Measurements from ENCODE around the gene NCBP1.

DNA sequence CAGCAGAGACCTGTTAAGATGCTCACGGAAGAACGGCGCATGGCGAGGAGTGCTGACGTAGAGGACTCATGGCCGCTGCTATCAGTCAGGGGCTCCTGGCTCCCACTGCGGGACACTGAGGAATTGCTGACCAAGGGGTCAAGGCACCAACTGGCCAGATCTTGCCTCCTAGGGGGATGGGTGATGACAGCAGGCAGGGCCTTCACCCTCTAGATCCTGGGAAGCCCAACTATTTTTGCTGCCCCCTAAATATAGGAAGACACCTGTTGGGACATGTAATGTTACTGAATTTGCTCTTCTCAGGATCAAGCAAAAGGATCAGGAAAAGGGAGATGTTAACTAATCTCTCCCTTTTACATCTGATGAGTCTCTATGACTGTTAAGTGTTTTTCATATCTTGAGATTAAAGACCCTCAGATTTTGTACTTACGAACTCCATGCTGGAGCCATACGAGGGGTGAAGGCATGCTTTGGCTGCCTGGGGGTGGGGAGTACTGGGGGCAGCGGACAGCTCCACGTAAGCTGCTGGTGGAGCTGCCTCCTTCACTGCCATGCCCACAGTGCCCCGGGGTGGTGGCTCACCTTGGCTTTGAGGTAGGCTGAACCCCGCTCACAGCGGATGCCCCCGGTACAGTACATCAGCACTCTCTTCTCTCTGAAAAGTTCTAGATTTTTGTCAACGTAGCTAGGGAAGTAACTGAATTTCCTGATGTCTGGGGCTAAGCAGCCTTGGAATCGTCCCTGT is 28.5 kb upstream of the NCBP1 start:
- TF ChIP-seq, protein P1, sequence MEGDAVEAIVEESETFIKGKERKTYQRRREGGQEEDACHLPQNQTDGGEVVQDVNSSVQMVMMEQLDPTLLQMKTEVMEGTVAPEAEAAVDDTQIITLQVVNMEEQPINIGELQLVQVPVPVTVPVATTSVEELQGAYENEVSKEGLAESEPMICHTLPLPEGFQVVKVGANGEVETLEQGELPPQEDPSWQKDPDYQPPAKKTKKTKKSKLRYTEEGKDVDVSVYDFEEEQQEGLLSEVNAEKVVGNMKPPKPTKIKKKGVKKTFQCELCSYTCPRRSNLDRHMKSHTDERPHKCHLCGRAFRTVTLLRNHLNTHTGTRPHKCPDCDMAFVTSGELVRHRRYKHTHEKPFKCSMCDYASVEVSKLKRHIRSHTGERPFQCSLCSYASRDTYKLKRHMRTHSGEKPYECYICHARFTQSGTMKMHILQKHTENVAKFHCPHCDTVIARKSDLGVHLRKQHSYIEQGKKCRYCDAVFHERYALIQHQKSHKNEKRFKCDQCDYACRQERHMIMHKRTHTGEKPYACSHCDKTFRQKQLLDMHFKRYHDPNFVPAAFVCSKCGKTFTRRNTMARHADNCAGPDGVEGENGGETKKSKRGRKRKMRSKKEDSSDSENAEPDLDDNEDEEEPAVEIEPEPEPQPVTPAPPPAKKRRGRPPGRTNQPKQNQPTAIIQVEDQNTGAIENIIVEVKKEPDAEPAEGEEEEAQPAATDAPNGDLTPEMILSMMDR (conservative IDR thresholded peaks at IDR 0.05; ENCODE audit: low read depth, low read length), result no peak
- TF ChIP-seq EZH2 (IDR thresholded peaks at IDR 0.05; ENCODE audit: low read length, unreplicated experiment), result no peak

Measured in PC-3 (cell line).